ENCODE data around the gene CYP2C19. TPM values are rescaled to one million over a fixed set of nuclear protein-coding genes. Genes with fewer than 3 reads are reported as not detected.
"Not testable (repeated sequence)": the region's sequence is repeated elsewhere in the genome, so short reads cannot be mapped to it uniquely, and the experiment has no call there.

Gene CYP2C19
- total and polyA plus RNA-seq, 11 donors = not detected

DNA sequence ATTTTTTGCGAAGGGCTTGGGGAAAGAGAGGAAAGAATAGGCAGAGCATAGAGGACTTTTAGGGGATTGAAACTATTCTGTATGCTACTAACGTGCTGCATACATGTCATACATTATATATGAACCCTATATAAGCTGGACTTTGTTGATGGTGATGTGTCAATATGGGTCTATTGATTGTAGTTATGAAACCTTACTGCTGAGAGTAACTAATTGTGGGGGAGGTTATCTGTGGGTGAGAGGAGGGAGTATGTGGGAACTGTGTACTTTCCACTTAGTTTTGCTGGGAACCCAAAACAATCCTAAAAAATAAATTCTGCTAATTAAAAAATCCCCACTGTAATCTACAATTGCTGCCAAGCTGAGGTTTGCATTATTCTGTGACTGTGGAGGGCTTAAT lies 15.3 kb upstream of the CYP2C19 start:
- DNase-seq (no peak), ATAC-seq (no peak)
- Histone ChIP-seq H3K4me1 (no peaks in the 10 kb centered on the region), H3K9me3 (peaks cover 0 to 30% (median 3%) of the 10 kb centered on the region in 12 donors), H3K4me3 (no peak overlapping the region), H3K27me3 (no peaks in the 10 kb centered on the region), H3K27ac (no peak overlapping the region), H3K36me3 (no peaks in the 10 kb centered on the region)
- WGBS, 4 donors = 57 to 69% (median 61%) methylated on average over 2 of the region's 2 CpGs
- TF ChIP-seq POLR2A (IDR thresholded peaks at IDR 0.05) (no peak), CTCF (IDR thresholded peaks at IDR 0.05) (no peak)
- intact Hi-C loops (cut with DNase I) = no loop called here

DNA sequence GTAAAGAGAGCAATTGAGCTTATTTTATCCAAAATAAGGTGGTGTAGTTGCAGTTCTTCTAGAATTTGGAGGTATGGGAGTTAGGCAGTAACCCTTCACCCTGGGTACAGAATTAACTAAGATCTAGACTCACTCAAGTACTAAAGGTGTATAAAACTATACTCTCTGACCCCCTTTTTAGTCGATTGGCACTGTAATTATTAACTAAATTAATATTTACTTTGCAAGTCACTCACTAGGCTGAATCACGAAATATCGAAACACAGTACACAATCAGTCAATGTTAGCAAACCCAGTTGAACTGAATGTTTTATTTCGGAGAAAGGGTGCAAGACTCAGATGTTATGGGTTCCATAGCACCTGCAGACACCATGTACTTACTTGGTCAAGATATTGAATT lies 14.6 kb upstream of the CYP2C19 start:
- H3K9me3 ChIP-seq = peaks cover 0 to 29% (median 1%) of the 10 kb centered on the region in 12 donors
- intact Hi-C loops (cut with DNase I) = no loop called here
- no peak overlapping the region for H3K27ac ChIP-seq
- no peak for ATAC-seq
- no peaks in the 10 kb centered on the region for H3K4me1 ChIP-seq
- H3K36me3 ChIP-seq = no peaks in the 10 kb centered on the region
- no peaks in the 10 kb centered on the region for H3K27me3 ChIP-seq
- no peak for DNase-seq
- H3K4me3 ChIP-seq = no peak overlapping the region
- TF ChIP-seq POLR2A (IDR thresholded peaks at IDR 0.05) (no peak), CTCF (IDR thresholded peaks at IDR 0.05) (no peak)
- WGBS, 4 donors = 72 to 78% (median 76%) methylated on average over 4 of the region's 4 CpGs

DNA sequence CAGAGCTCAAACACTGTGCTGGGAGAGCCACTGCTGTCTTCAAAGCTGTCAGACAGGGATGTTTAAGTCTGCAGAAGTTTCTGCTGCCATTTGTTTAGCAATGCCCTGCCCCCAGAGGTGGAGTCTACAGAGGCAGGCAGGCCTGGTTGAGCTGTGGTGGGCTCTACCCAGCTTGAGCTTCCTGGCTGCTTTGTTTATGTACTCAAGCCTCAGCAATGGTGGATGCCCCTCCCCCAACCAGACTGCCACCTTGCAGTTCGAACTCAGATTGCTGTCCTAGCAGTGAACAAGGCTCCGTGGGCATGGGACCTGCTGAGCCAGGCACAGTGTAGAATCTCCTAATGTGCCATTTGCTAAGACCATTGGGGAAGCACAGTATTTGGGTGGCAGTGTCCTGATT lies 4.6 kb upstream of the CYP2C19 start:
- Histone ChIP-seq H3K9me3 (peaks cover 0 to 5% (median 0%) of the 10 kb centered on the region in 12 donors), H3K27me3 (no peaks in the 10 kb centered on the region), H3K4me1 (no peaks in the 10 kb centered on the region), H3K4me3 (no peak overlapping the region), H3K27ac (no peak overlapping the region), H3K36me3 (no peaks in the 10 kb centered on the region)
- no peak for DNase-seq
- WGBS, 4 donors = 46 to 83% (median 62%) methylated on average over 2 of the region's 2 CpGs
- ATAC-seq = no peak
- intact Hi-C loops (cut with DNase I) = no loop called here
- TF ChIP-seq CTCF (IDR thresholded peaks at IDR 0.05) (no peak), POLR2A (IDR thresholded peaks at IDR 0.05) (no peak)

- no peak overlapping the region for H3K4me3 ChIP-seq
- H3K27me3 ChIP-seq = no peaks in the 10 kb centered on the region
- H3K4me1 ChIP-seq = no peaks in the 10 kb centered on the region
- DNase-seq (no peak), ATAC-seq (no peak)
- no peaks in the 10 kb centered on the region for H3K36me3 ChIP-seq
- H3K27ac ChIP-seq = no peak overlapping the region
- intact Hi-C loops (cut with DNase I) = no loop called here
- no peaks in the 10 kb centered on the region for H3K9me3 ChIP-seq
- 59 to 72% (median 63%) methylated on average over 2 of the region's 2 CpGs for WGBS, 4 donors
- TF ChIP-seq POLR2A (IDR thresholded peaks at IDR 0.05) (no peak), CTCF (IDR thresholded peaks at IDR 0.05) (no peak)
These were observed 1.8 kb upstream of the CYP2C19 start for GRCh38 chr10:94760586-94761178.

GRCh38 chr10:94775425-94775824 lies 12.9 kb downstream of the CYP2C19 start:
- ATAC-seq; intact Hi-C loops (cut with DNase I); H3K27me3 ChIP-seq; H3K27ac ChIP-seq; DNase-seq; H3K4me1 ChIP-seq; H3K36me3 ChIP-seq; H3K4me3 ChIP-seq: not testable (repeated sequence)
- peaks cover 0 to 20% (median 0%) of the 10 kb centered on the region in 12 donors for H3K9me3 ChIP-seq
- 84 to 92% (median 91%) methylated on average over 6 of the region's 6 CpGs for WGBS, 4 donors

All from heart left ventricle (tissue), 16 donors.